HS-27A (cell line): ENCODE results near the gene SZT2.
A peak's percentile ranks its signal among the peaks of the same experiment; 100 is the strongest.

Source experiments
- DNase-seq: peaks from one replicate; pipeline ENCODE4 v3.0.0-alpha.2; 2012; ENCODE audit warnings: low read depth, missing footprints

Gene SZT2

DNA sequence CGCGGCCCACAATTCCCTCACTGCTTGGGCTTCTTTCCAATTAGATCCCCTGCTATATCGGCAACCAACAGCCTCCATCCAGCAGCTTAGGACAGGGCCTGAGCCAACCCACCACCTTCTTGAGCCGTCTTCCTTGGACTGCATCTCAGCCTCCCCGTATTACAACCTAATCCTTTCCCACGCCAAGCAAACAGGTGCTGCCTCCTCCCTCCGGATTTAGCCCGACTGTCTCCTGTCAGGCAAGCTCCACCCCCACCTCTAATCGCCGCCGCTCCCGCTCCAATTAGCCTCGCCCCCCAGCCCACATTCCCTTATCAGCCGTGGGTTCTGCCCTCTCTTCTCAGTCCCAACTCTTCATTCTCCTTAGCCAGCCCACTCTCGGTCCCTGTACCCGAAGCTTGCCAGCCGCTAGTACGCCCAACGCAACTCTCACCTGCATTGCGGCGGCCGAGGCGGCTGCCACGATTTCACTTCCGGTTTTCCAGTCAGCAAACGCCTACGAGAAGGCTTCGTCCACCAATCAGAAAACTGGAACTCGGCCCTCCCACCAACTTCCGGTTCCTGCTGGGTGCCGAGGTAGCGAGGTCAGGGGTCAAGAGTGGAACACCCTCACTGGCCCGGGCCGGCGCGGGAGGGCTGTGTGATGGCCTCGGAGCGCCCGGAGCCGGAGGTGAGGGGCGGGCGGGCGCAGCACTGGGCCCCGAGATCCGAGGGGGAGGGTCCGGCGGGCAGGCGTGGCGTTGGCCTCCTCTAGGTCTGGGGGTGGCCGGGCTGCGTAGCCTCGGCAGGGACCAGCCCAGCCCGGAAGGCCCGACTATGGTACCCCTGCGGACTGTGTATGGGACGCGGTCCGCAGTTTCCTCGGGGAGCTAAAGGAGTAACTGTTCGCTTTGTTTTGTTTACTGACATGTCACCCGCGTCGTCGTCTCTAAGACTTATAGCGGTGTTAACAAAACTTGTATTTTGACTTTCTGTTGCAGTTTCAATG is at the start of gene SZT2, which contains the start of gene MED8:
SZT2 (plus strand) TSS at position 574 of the 988 bp plus-strand sequence; CDS start at position 644, 70 bp downstream.
MED8 (minus strand) TSS at position 475 of the 988 bp plus-strand sequence; CDS start at position 439, 36 bp downstream.
- peak; percentile 94 for DNase-seq

DNA sequence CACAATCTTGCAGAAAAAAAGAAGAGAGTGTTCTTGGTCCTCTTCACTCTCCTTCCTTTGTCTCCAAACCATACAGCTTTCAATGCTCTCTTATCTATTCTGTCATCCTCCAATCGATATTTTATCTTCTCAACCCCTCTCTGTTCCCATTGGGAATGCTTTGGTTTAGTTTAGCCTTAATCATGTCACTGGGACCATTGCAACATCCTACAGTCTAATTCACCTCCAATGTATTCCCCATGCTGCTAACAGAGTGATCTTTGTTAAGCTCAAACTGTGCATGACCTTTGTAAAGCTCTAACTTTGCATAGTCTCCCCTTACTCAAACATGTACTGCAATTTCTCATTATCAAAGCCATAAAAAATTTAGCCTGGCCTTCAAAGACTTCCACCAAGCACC is 49.1 kb upstream of the SZT2 start:
- no peak for DNase-seq

DNA sequence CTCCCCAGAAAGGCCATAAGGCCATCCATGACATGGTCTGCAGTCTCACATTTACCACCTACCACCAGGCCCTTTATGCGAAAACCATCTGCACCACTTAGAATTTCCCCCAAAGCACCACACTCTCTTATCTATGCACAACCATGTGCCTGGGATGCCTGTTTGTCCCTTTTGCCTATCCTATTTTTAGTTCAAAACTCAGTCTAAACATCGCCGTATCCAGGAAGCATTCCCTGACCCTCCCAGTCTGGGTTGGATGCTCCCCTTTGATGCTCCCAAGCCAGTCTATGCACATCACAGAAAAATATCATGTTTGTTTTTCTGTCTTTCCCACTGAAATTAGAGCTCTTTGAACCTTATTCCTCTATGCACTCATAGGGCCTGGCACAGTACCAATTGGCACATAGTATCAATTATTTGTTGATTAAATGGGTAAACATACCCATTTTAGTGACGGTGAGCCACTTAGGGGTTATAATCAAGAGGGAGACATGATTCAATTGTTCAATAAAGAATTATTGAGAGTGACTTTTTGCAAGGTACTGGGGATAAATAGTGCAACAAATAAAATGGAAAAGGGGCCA is 45.3 kb upstream of the SZT2 start:
- DNase-seq, result no peak

DNA sequence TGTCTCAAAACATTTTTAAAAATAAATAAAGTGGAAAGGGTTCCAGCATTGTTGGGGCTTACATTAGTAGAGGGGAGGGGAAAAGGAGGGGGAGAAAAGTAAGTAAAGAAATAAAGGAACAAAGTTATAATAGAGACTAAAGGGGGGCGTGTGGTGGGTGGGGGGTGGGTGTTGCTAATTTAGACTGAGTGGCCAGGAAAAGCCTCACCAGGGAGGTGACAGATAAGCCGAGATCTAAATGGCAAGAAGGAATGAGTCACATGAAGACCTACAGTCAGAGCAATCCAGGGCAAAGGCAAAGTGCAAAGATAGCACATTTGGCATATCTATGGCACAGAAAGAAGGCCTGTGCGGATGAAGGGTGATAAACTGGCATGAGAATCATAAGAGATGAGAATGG is 44.6 kb upstream of the SZT2 start:
- DNase-seq, result no peak

DNA sequence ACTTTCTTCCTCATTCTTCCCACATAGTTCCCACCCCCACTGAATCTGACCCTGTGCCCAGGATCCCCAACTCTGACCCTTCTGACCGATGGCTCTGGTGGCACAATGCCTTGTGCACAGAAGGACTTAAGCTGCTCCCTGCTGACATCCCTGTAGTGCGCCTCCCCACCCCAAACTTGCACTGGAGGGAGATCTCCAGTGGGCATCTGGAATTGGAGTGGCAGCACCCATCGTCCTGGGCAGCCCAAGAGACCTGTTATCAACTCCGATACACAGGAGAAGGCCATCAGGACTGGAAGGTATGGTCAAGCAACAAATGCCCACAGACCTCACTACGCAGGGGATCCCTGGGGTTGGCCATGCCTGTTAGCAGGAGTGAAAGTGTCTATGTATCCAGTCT is 43.1 kb upstream of the SZT2 start:
- DNase-seq, result no peak

DNA sequence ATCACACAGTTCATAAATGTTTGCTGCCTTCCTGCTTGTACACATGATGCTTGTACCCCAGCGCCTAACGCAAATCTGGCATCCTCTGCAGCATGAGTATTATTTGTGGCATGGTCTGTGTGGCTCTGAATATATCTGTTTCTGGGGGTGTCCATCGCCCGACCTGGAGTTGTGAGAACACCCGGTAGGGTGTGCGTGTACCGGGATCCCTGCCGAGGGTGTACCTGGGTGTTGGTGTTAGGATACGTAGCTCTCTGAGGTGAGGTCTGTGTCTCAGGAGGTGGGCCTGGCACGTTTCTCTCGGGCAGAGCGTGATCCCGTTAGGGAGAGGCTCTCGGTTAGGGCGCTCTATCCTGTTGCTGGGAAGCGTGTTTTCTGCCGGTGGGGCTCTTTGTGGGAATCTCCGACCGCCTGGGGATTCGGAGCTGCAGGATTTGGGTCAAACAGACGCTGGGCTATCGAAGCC is 41.3 kb upstream of the SZT2 start:
- DNase-seq, result no peak

DNA sequence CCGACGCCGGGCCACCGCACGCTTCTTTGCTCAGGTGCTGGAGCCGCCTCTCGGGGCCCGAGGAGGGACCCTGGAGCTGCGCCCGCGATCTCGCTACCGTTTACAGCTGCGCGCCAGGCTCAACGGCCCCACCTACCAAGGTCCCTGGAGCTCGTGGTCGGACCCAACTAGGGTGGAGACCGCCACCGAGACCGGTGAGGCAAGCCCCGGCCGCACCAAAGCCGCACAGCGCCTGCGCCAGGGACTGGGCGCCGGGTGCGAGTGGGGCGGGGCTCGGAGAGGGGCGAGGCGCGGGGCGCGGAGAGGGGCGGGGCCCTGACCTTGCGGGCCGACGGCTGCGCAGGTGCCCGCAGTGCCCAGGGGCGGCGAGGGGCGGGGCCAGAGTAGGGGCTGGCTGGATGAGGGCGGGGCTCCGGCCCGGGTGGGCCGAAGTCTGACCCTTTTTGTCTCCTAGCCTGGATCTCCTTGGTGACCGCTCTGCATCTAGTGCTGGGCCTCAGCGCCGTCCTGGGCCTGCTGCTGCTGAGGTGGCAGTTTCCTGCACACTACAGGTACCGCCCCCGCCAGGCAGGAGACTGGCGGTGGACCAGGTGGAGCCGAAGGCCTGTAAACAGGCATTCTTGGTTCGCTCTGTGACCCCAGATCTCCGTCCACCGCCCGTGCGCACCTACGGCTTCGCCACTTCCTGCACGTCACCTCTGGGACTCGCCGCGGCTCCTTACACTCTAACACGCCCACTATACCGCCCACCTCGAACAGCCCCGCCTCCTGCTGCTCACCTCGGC is 40.7 kb upstream of the SZT2 start:
- DNase-seq, result no peak

DNA sequence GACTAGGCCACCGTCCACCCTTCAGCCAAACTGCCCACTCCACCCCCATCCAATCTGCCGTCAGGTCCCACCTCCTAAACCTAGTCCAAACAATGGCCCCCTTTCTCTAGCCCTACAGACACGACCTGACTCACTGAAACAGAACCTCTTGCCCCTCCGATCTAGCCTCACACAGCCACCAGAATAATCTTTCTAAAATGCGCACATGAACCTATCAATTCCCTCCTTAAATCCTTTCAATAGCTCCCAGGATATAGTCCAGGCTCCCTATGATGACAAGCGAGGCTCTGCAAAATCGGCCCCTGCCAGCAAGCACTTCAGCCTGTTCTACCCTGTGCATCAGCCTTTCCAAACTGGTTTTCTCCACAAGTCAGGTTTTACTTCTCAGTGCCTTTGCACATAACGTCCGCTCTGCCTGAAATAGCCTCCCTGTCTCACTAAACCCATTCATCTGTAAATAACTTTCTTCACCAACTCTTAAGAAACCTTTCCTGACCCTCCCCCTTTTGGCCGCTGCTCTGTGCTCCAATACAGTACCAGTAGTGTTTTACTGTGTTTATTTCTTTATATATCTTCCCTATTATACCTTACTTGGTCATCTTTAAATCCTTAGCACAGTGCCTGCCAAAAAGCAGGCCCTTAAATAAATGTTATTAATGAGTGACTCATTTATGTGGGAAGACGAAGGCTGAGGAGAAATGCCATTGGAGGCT is 39.9 kb upstream of the SZT2 start:
- no peak for DNase-seq

DNA sequence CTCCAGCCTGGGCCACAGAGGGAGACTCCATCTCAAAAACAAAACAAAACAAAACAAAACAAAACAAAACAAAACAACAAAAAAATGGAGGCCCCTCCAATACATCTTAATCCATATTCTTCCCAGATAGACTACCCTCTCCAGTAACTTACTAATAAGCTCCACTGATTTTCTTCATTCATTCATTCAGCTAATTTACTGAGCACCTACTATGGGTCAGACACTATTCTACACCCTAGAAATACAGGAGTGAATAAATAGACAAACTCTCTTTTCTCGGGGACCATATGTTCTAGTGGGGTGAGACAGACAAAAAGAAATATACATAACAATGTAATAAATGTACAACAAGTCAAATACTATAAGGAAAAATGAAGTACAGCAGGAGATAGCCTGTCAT is 38.7 kb upstream of the SZT2 start:
- no peak for DNase-seq

DNA sequence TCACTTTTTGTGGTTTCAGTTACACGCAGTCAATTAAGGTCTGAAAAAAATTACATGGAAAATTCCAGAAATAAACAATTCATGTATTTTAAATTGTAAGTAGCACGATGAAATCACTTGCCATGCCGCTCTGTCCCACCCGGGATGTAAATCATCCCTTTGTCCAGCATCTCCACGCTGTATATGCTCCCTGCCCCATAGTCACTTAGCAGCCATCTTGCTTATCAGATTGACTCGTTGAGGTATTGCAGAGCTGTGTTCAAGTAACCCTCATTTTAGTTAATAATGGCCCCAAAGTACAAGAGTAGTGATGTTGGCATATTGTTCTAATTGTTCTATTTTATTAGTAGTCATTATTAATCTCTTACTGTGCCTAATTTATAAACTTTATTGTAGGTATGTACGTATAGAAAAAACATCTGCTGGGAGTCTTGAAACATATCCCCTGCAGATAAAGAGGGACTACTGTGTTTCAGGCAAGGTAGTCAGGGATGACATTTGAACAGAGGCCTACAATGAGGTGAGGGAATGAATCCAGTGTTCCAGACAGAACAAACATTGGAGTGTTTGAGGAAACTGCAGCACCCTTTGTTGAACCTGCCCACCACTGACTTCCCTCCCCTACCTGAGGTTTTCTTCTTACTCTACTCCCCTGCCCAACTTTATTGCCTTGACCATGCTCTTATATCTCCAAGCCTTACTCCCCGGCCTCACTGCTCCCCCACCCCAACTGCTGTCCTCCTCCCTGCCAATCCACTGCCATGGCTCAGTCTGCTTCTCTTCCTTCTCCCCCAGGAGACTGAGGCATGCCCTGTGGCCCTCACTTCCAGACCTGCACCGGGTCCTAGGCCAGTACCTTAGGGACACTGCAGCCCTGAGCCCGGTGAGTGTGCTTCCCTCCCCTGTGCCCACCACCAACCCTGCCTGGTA is 38.0 kb upstream of the SZT2 start:
- no peak for DNase-seq

DNA sequence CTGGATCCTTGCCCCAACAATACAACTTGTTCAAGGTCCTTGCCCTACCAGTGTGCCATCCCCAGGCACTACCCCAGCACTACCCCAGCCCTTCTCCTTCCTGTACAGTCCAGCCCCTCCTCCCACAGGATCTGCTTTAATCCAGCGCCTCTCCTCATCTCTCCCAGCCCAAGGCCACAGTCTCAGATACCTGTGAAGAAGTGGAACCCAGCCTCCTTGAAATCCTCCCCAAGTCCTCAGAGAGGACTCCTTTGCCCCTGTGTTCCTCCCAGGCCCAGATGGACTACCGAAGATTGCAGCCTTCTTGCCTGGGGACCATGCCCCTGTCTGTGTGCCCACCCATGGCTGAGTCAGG is 37.4 kb upstream of the SZT2 start:
- no peak for DNase-seq

DNA sequence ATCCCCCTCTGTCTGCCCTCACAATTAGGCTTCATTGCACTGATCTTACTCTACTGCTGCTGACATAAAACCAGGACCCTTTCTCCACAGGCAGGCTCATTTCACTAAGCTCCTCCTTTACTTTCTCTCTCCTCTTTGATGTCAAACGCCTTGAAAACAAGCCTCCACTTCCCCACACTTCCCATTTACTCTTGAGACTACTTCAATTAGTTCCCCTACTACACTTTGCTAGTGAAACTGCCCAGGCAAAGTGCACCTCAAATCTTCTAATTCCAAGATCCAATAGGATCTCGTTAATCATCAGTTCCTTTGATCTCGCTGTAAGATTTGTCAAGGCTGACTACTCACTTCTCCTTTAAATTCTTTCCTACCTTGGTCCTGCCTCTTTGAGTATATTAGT is 36.8 kb upstream of the SZT2 start:
- DNase-seq, result no peak

DNA sequence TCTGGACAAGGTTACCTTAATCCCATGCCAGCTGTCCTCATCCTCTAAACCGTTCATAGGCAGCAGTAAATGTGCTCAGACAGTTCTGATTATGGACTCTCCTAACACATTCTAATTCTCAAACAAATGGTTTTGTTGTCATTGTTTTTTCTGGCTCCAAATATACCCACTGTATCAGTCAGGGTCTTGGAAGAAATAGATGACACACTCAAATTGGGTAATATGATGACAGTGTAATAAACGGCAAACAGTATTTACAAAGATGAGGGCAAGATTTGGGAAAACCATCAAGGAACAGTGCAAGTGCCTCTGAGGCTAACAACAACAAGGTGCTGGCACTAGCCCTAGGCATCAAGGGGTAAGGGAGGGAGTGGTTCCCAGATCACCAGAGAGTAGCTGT is 35.2 kb upstream of the SZT2 start:
- no peak for DNase-seq

DNA sequence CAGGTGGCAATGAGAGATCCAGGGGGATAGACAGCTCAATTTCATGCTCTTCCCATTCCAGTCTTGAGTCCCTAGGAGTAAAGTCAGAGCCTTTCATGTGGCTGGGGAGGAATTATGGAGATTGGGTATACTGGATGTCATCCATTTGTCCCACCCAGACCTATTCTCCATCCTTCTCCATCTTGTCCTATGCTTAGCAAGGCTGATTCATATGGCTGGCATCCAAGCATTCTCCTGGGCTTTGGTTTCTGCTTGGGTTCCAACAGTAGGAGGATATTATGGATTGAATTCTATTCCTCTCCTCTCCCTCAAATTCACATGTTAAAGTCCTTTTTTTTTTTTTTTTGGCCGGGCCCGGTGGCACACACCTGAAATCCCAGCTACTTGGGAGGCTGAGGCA is 34.8 kb upstream of the SZT2 start:
- no peak for DNase-seq

DNA sequence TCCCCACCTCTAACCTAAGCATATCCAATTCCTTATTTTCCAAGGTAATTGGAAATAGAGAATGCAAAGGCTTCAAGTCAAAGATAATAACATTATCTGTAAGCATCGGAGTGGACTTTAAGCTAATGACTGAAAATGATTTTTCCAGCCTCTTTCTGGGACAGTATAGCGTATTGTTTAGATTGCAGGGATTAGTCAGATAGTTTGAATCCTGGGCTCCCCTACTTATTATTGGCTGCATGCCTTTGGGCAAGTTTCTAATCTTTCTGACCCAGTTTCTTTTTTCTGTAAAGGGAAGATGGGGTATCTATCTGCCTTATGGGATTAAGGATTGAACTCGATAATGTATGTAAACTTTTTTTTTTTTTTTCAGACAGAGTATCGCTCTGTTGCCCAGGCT is 32.4 kb upstream of the SZT2 start:
- DNase-seq, result no peak

DNA sequence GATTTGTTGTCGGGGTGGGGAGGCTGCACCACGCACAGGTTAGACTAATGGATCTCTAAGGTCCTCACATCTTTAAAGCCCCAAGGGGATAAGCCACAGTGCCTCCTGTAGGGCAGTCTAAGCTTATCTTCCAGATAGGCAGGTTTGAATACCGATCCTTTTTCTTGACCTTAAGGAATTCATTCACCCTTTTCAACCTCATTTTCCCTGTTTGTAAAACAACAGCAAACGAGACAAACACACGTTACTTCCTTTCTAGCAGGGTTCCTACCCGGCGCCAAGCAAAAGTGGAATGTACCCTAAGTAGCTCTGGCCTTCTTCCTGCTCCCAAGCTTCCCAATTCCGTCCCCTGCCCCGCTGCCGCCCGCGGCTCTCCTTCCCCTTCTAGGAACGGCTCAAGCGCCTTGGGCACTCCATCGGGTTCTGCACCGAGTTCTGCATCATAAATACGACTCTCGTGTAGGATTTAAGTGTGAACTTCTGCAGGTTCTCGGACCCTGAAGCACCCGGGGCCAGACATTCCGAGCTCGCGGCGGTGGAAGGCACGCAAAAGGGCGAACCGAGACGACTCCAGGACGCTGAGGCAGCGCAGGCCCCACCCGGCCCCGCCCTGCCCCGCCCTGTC is 31.5 kb upstream of the SZT2 start:
- DNase-seq, result no peak

DNA sequence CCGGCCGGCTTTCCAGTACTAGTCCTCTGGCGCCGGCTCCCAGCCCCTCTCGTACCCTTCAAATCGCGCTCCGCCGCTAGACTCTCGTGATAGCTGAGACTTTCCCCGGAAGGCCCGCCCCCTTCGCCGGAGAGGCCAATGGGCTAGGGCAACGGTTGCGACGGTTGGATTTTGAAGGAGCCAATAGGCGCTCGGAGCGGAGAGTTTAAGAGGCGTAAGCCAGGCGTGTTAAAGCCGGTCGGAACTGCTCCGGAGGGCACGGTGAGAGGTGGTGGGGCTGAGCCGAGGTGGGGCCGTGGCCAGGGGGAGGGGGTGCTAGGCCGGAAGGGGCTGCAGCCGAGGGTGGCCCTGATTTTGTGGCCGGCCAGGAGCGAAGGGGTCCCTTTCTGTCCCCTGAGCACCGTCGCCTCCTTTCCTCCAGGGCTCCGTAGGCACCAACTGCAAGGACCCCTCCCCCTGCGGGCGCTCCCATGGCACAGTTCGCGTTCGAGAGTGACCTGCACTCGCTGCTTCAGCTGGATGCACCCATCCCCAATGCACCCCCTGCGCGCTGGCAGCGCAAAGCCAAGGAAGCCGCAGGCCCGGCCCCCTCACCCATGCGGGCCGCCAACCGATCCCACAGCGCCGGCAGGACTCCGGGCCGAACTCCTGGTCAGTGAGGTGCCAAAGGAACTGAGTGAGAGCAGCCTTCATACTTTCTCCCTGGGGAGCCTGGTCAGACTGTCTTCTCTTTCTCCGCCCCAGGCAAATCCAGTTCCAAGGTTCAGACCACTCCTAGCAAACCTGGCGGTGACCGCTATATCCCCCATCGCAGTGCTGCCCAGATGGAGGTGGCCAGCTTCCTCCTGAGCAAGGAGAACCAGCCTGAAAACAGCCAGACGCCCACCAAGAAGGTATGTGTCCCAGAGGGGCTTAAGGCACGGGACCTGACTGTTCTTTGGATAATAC is 30.7 kb upstream of the SZT2 start, which contains the start of gene CDC20:
CDC20 (plus strand) TSS at position 236 of the 948 bp plus-strand sequence; CDS start at position 471, 235 bp downstream.
- peak; percentile 98 for DNase-seq

DNA sequence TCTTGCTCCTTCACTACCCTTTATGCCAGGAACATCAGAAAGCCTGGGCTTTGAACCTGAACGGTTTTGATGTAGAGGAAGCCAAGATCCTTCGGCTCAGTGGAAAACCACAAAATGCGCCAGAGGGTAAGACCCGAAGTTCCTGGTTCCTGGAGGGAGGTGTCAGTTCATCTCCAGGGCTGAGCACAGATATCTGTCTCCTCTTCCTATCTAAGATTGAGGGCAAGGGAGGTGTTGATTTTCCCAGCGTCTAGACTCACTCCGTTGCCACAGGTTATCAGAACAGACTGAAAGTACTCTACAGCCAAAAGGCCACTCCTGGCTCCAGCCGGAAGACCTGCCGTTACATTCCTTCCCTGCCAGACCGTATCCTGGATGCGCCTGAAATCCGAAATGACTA is 30.0 kb upstream of the SZT2 start:
- no peak for DNase-seq

DNA sequence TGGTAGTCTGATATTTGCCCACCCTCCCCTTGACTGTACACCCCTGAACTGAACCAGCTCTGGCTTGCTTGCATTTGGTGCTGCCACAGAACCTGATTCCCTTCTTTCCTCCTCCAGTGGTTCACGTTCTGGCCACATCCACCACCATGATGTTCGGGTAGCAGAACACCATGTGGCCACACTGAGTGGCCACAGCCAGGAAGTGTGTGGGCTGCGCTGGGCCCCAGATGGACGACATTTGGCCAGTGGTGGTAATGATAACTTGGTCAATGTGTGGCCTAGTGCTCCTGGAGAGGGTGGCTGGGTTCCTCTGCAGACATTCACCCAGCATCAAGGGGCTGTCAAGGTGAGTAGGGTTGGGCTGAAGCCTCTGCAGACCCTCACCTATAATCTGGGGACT is 29.1 kb upstream of the SZT2 start:
- DNase-seq, result no peak
